ENCODE measurements around the gene MED10. TPM values are rescaled to one million over a fixed set of nuclear protein-coding genes. Genes with fewer than 3 reads are reported as not detected.

The MED10 gene
- total RNA-seq, 1 donor from 2014 or later, result 63.8 TPM

- H3K36me3 Mint-ChIP-seq (ENCODE audit: low read depth), result no peaks in the 10 kb centered on the region
- H3K4me3 Mint-ChIP-seq, result no peak overlapping the region
- H3K27ac Mint-ChIP-seq, result no peak overlapping the region
- H3K27me3 Mint-ChIP-seq, result no peaks in the 10 kb centered on the region
- H3K4me1 Mint-ChIP-seq, result no peaks in the 10 kb centered on the region
- intact Hi-C loops (cut with micrococcal nuclease), result no loop called here
- no peak for DNase-seq
- no peaks in the 10 kb centered on the region for H3K9me3 Mint-ChIP-seq
Observed at GRCh38 chr5:6342689-6343315, 35.5 kb downstream of the MED10 start.

GRCh38 chr5:6340100-6340499 lies 38.2 kb downstream of the MED10 start:
- no peaks in the 10 kb centered on the region for H3K9me3 Mint-ChIP-seq
- no peak overlapping the region for H3K4me3 Mint-ChIP-seq
- no peak for DNase-seq
- no peaks in the 10 kb centered on the region for H3K27me3 Mint-ChIP-seq
- no peaks in the 10 kb centered on the region for H3K4me1 Mint-ChIP-seq
- H3K36me3 Mint-ChIP-seq (ENCODE audit: low read depth), result no peaks in the 10 kb centered on the region
- H3K27ac Mint-ChIP-seq, result no peak overlapping the region
- intact Hi-C loops (cut with micrococcal nuclease), result no loop called here

GRCh38 chr5:6338871-6339270 lies 39.5 kb downstream of the MED10 start:
- Mint-ChIP-seq H3K4me3 (no peak overlapping the region), H3K27me3 (no peaks in the 10 kb centered on the region)
- intact Hi-C loops (cut with micrococcal nuclease), result no loop called here

GRCh38 chr5:6338135-6338534 lies 40.2 kb downstream of the MED10 start:
- H3K9me3 Mint-ChIP-seq, result no peaks in the 10 kb centered on the region
- H3K4me3 Mint-ChIP-seq, result no peak overlapping the region
- no peaks in the 10 kb centered on the region for H3K36me3 Mint-ChIP-seq (ENCODE audit: low read depth)
- no peak overlapping the region for H3K27ac Mint-ChIP-seq
- intact Hi-C loops (cut with micrococcal nuclease), result no loop called here
- DNase-seq, result no peak
- no peaks in the 10 kb centered on the region for H3K27me3 Mint-ChIP-seq
- no peaks in the 10 kb centered on the region for H3K4me1 Mint-ChIP-seq

More at GRCh38 chr5:6338871-6339270, 39.5 kb downstream of the MED10 start:
- no peak for DNase-seq
- H3K36me3 Mint-ChIP-seq (ENCODE audit: low read depth), result no peaks in the 10 kb centered on the region
- no peak overlapping the region for H3K27ac Mint-ChIP-seq
- H3K9me3 Mint-ChIP-seq, result no peaks in the 10 kb centered on the region
- H3K4me1 Mint-ChIP-seq, result no peaks in the 10 kb centered on the region

- Mint-ChIP-seq H3K4me3 (no peak overlapping the region), H3K27ac (no peak overlapping the region), H3K27me3 (no peaks in the 10 kb centered on the region), H3K9me3 (peaks cover 11% of the 10 kb centered on the region), H3K36me3 (ENCODE audit: low read depth) (no peaks in the 10 kb centered on the region), H3K4me1 (no peaks in the 10 kb centered on the region)
- intact Hi-C loops (cut with micrococcal nuclease), result no loop called here
- DNase-seq, result no peak
Observed at GRCh38 chr5:6333182-6333905, 45.0 kb downstream of the MED10 start.

GRCh38 chr5:6328173-6328572 lies 50.2 kb downstream of the MED10 start:
- DNase-seq, result peak; percentile 76
- no peak overlapping the region for H3K27ac Mint-ChIP-seq
- intact Hi-C loops (cut with micrococcal nuclease), result no loop called here
- H3K4me1 Mint-ChIP-seq, result no peaks in the 10 kb centered on the region
- H3K27me3 Mint-ChIP-seq, result no peaks in the 10 kb centered on the region
- no peaks in the 10 kb centered on the region for H3K36me3 Mint-ChIP-seq (ENCODE audit: low read depth)
- no peak overlapping the region for H3K4me3 Mint-ChIP-seq
- H3K9me3 Mint-ChIP-seq, result peaks cover 11% of the 10 kb centered on the region

- DNase-seq, result no peak
- Mint-ChIP-seq H3K36me3 (ENCODE audit: low read depth) (no peaks in the 10 kb centered on the region), H3K4me1 (no peaks in the 10 kb centered on the region), H3K27ac (no peak overlapping the region), H3K27me3 (no peaks in the 10 kb centered on the region), H3K4me3 (no peak overlapping the region), H3K9me3 (peaks cover 11% of the 10 kb centered on the region)
- intact Hi-C loops (cut with micrococcal nuclease), result no loop called here
Observed at GRCh38 chr5:6326776-6327175, 51.6 kb downstream of the MED10 start.

GRCh38 chr5:6322163-6322713 lies 56.1 kb downstream of the MED10 start:
- Mint-ChIP-seq H3K9me3 (no peaks in the 10 kb centered on the region), H3K4me3 (no peak overlapping the region), H3K27me3 (no peaks in the 10 kb centered on the region), H3K36me3 (ENCODE audit: low read depth) (no peaks in the 10 kb centered on the region), H3K4me1 (no peaks in the 10 kb centered on the region), H3K27ac (no peak overlapping the region)
- DNase-seq, result no peak
- intact Hi-C loops (cut with micrococcal nuclease), result no loop called here

Other genes with a start within 250 kb of the MED10 start
- 0.54 and 0.77 TPM in 2 replicates for gene UBE2QL1, start 70.3 kb upstream of the MED10 start, total RNA-seq

Data from activated CD4-positive, alpha-beta T cell treated with anti-CD3 and anti-CD28 coated beads, Interleukin-2, amount 10 ng/mL, durations not matched to agents 24 days and 14 days (primary cell).